Colonic mucosa (tissue), 4 donors: ENCODE results near the gene NELL2. TPM values are rescaled to one million over a fixed set of nuclear protein-coding genes. Genes with fewer than 3 reads are reported as not detected.

Experiments
- DNase-seq: peaks from one replicate; pipeline ENCODE4 v3.0.0-alpha.2; 2020
- H3K27ac ChIP-seq: fragments of 200-600 bp; one replicate; pipeline ENCODE4 v1.8.0; 2021
- H3K27me3 ChIP-seq: fragments of 200-600 bp; one replicate; pipeline ENCODE4 v1.8.0; 2021
- H3K36me3 ChIP-seq: fragments of 200-600 bp; one replicate; pipeline ENCODE4 v1.8.0; 2021
- H3K4me1 ChIP-seq: fragments of 200-600 bp; one replicate; pipeline ENCODE4 v1.8.0; 2021; ENCODE audit warnings: mild to moderate bottlenecking
- H3K4me3 ChIP-seq: fragments of 200-600 bp; one replicate; pipeline ENCODE4 v1.8.0; 2021
- H3K9ac ChIP-seq, 2 donors: one replicate each; pipeline ENCODE4 v1.7.0; 2013; ENCODE audit warnings: control low read depth in 2 of 2, low read depth in 2 of 2, low read length in 2 of 2
- H3K9me3 ChIP-seq: fragments of 200-600 bp; one replicate; pipeline ENCODE4 v1.8.0; 2021
- CTCF ChIP-seq: fragments of 200-600 bp; IDR thresholded peaks from one replicate; pipeline ENCODE4 v1.8.0; 2022; ENCODE audit warnings: antibody characterized with exemption, mild to moderate bottlenecking
- intact Hi-C: fragments of 100-400 bp; cut with DNase I; formaldehyde crosslinking; loops from one replicate; pipeline ENCODE4 v1.14.1; 2022
- total RNA-seq, 2 donors: library from RNA; stranded (reverse); fragmentation: NEBNext Ultra II Directional in 1 of 2; extraction: Animal tissue kit (Norgen Biotek cat#: 25700) in 1 of 2; gene quantifications; one replicate each; pipeline ENCODE4 v1.2.1, GENCODE V29; 2021
- donor health status: healthy.
- donor health status: DM: no; HTN: no; CAD: no.
- donor health status: DM: no; HTN: no; CAD: no.

NELL2 gene
- total RNA-seq, 2 donors from 2014 or later: 2.1 to 3.0 TPM

- no peak overlapping the region for H3K9ac ChIP-seq
- H3K27ac ChIP-seq: no peak overlapping the region
- no peak overlapping the region for H3K4me3 ChIP-seq
- no peaks in the 10 kb centered on the region for H3K36me3 ChIP-seq
- no peak for TF ChIP-seq CTCF
- DNase-seq: no peak
- no peaks in the 10 kb centered on the region for H3K9me3 ChIP-seq
- no peaks in the 10 kb centered on the region for H3K4me1 ChIP-seq
- no peaks in the 10 kb centered on the region for H3K27me3 ChIP-seq
- intact Hi-C loops: no loop called here
Observed at GRCh38 chr12:44544018-44544417, 332.1 kb downstream of the NELL2 start.

GRCh38 chr12:44542716-44543115 lies 333.4 kb downstream of the NELL2 start:
- Histone ChIP-seq H3K36me3 (no peaks in the 10 kb centered on the region), H3K9me3 (no peaks in the 10 kb centered on the region), H3K27me3 (no peaks in the 10 kb centered on the region), H3K27ac (no peak overlapping the region), H3K4me1 (no peaks in the 10 kb centered on the region), H3K4me3 (no peak overlapping the region), H3K9ac (no peak overlapping the region)
- no peak for TF ChIP-seq CTCF
- intact Hi-C loops: no loop called here
- DNase-seq: no peak

- intact Hi-C loops: no loop called here
Observed at GRCh38 chr12:44537354-44537753, 338.8 kb downstream of the NELL2 start.

GRCh38 chr12:44532940-44533339 lies 343.2 kb downstream of the NELL2 start:
- H3K9ac ChIP-seq: no peak overlapping the region
- no peaks in the 10 kb centered on the region for H3K4me1 ChIP-seq
- no peak for TF ChIP-seq CTCF
- no peak for DNase-seq
- no peaks in the 10 kb centered on the region for H3K9me3 ChIP-seq
- no peak overlapping the region for H3K4me3 ChIP-seq
- intact Hi-C loops: no loop called here
- H3K36me3 ChIP-seq: no peaks in the 10 kb centered on the region
- H3K27me3 ChIP-seq: no peaks in the 10 kb centered on the region
- H3K27ac ChIP-seq: no peak overlapping the region

More at GRCh38 chr12:44537354-44537753, 338.8 kb downstream of the NELL2 start:
- Histone ChIP-seq H3K36me3 (no peaks in the 10 kb centered on the region), H3K27ac (no peak overlapping the region), H3K4me3 (no peak overlapping the region), H3K27me3 (no peaks in the 10 kb centered on the region), H3K9ac (no peak overlapping the region), H3K4me1 (no peaks in the 10 kb centered on the region), H3K9me3 (no peaks in the 10 kb centered on the region)
- DNase-seq: no peak
- no peak for TF ChIP-seq CTCF

- no peak overlapping the region for H3K4me3 ChIP-seq
- intact Hi-C loops: no loop called here
- H3K4me1 ChIP-seq: no peaks in the 10 kb centered on the region
- H3K36me3 ChIP-seq: no peaks in the 10 kb centered on the region
- no peak overlapping the region for H3K9ac ChIP-seq
- no peaks in the 10 kb centered on the region for H3K9me3 ChIP-seq
- TF ChIP-seq CTCF: no peak
- no peaks in the 10 kb centered on the region for H3K27me3 ChIP-seq
- DNase-seq: no peak
- H3K27ac ChIP-seq: no peak overlapping the region
Observed at GRCh38 chr12:44531320-44531971, 344.7 kb downstream of the NELL2 start.
